PC-3 (cell line): ENCODE measurements around the gene TAC4.

Experiments
- EZH2 ChIP-seq: fragments of 300-600 bp; sonication (generic); IDR thresholded peaks from one replicate; pipeline ENCODE4 v1.6.1; 2017; ENCODE audit warnings: antibody characterized with exemption, mild to moderate bottlenecking, low read length; ENCODE audit not compliant: unreplicated experiment
- EZH2phosphoT487 ChIP-seq: fragments of 300-600 bp; sonication (generic); IDR thresholded peaks from 2 replicates; pipeline ENCODE4 v1.6.1; 2018; ENCODE audit warnings: mild to moderate bottlenecking, antibody characterized with exemption, low read length, borderline replicate concordance
- TF ChIP-seq, protein P1 (sequence below): fragments of 300-600 bp; sonication (generic); conservative IDR thresholded peaks from 2 replicates; pipeline ENCODE4 v1.5.1; 2017; ENCODE audit warnings: antibody characterized with exemption, low read depth, mild to moderate bottlenecking, low read length

- TF ChIP-seq, protein P1, sequence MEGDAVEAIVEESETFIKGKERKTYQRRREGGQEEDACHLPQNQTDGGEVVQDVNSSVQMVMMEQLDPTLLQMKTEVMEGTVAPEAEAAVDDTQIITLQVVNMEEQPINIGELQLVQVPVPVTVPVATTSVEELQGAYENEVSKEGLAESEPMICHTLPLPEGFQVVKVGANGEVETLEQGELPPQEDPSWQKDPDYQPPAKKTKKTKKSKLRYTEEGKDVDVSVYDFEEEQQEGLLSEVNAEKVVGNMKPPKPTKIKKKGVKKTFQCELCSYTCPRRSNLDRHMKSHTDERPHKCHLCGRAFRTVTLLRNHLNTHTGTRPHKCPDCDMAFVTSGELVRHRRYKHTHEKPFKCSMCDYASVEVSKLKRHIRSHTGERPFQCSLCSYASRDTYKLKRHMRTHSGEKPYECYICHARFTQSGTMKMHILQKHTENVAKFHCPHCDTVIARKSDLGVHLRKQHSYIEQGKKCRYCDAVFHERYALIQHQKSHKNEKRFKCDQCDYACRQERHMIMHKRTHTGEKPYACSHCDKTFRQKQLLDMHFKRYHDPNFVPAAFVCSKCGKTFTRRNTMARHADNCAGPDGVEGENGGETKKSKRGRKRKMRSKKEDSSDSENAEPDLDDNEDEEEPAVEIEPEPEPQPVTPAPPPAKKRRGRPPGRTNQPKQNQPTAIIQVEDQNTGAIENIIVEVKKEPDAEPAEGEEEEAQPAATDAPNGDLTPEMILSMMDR: no peak
- no peak for TF ChIP-seq EZH2
- TF ChIP-seq EZH2phosphoT487: no peak
Measured at GRCh38 chr17:49834118-49834743, 13.6 kb downstream of the TAC4 start.
